ENCODE measurements around the gene DLG2. TPM values are rescaled to one million over a fixed set of nuclear protein-coding genes. Genes with fewer than 3 reads are reported as not detected.

DLG2 gene
- total RNA-seq, 4 donors from 2014 or later: 7.3 to 14.1 (median 11.1) TPM

- Histone ChIP-seq H3K4me3 (no peak overlapping the region), H3K9me3 (no peaks in the 10 kb centered on the region), H3K36me3 (no peaks in the 10 kb centered on the region), H3K27me3 (no peaks in the 10 kb centered on the region), H3K27ac (replicated peaks in 1 of 4) (no peak overlapping the region), H3K4me1 (no peaks in the 10 kb centered on the region)
- TF ChIP-seq POLR2A (IDR thresholded peaks at IDR 0.05; ENCODE audit: low read depth) (no peak), POLR2AphosphoS5 (IDR thresholded peaks at IDR 0.05) (no peak), CTCF (IDR thresholded peaks at IDR 0.05) (no peak), EP300 (IDR thresholded peaks at IDR 0.05) (no peak)
- no peak for DNase-seq (ENCODE audit: extremely low spot score)
- intact Hi-C loops (cut with DNase I): no loop called here
These were observed 1174.9 kb downstream of the DLG2 start for GRCh38 chr11:84452211-84452610.

GRCh38 chr11:84438565-84438964, 1188.6 kb downstream of the DLG2 start:
- DNase-seq (ENCODE audit: extremely low spot score): no peak
- peaks cover 0 to 5% (median 0%) of the 10 kb centered on the region in 4 donors for H3K9me3 ChIP-seq
- H3K36me3 ChIP-seq: no peaks in the 10 kb centered on the region
- no peak overlapping the region for H3K27ac ChIP-seq (replicated peaks in 1 of 4)
- H3K4me3 ChIP-seq: no peak overlapping the region
- H3K27me3 ChIP-seq: no peaks in the 10 kb centered on the region
- H3K4me1 ChIP-seq: peaks cover 0 to 8% (median 0%) of the 10 kb centered on the region in 4 donors
- TF ChIP-seq CTCF (IDR thresholded peaks at IDR 0.05): no peak
- TF ChIP-seq EP300 (IDR thresholded peaks at IDR 0.05): no peak
- TF ChIP-seq POLR2AphosphoS5 (IDR thresholded peaks at IDR 0.05): no peak
- no peak for TF ChIP-seq POLR2A (IDR thresholded peaks at IDR 0.05; ENCODE audit: low read depth)
- intact Hi-C loops (cut with DNase I): no loop called here

- no peak for DNase-seq (ENCODE audit: extremely low spot score)
- Histone ChIP-seq H3K27ac (replicated peaks in 1 of 4) (no peak overlapping the region), H3K36me3 (no peaks in the 10 kb centered on the region), H3K27me3 (no peaks in the 10 kb centered on the region), H3K9me3 (peaks cover 0 to 5% (median 0%) of the 10 kb centered on the region in 4 donors), H3K4me1 (peaks cover 0 to 8% (median 0%) of the 10 kb centered on the region in 4 donors), H3K4me3 (peak overlapping the region; percentile 22 to 28 (median 25))
- WGBS: 17% methylated on average over 10 of the region's 21 CpGs
- TF ChIP-seq CTCF (IDR thresholded peaks at IDR 0.05) (no peak), EP300 (IDR thresholded peaks at IDR 0.05) (no peak), POLR2AphosphoS5 (IDR thresholded peaks at IDR 0.05) (no peak), POLR2A (IDR thresholded peaks at IDR 0.05; ENCODE audit: low read depth) (no peak)
- intact Hi-C loops (cut with DNase I): no loop called here
These were observed 1189.8 kb downstream of the DLG2 start for GRCh38 chr11:84437071-84437980.

GRCh38 chr11:84430661-84431060, 1196.5 kb downstream of the DLG2 start:
- DNase-seq (ENCODE audit: extremely low spot score): no peak
- H3K27ac ChIP-seq (replicated peaks in 1 of 4): no peak overlapping the region
- H3K27me3 ChIP-seq: no peaks in the 10 kb centered on the region
- H3K4me3 ChIP-seq: no peak overlapping the region
- 96% methylated on average over 2 of the region's 2 CpGs for WGBS
- no peaks in the 10 kb centered on the region for H3K9me3 ChIP-seq
- intact Hi-C loops (cut with DNase I): no loop called here
- TF ChIP-seq POLR2A (IDR thresholded peaks at IDR 0.05; ENCODE audit: low read depth) (no peak), POLR2AphosphoS5 (IDR thresholded peaks at IDR 0.05) (no peak), CTCF (IDR thresholded peaks at IDR 0.05) (no peak), EP300 (IDR thresholded peaks at IDR 0.05) (no peak)
- no peaks in the 10 kb centered on the region for H3K4me1 ChIP-seq
- H3K36me3 ChIP-seq: no peaks in the 10 kb centered on the region
